IMR-90 (cell line): ENCODE data around the gene LGALS4. TPM values are rescaled to one million over a fixed set of nuclear protein-coding genes. Genes with fewer than 3 reads are reported as not detected.

Source experiments
- BHLHE40 ChIP-seq: fragments of 150-350 bp; IDR thresholded peaks from 2 replicates; pipeline ENCODE4 v1.6.1; 2016; ENCODE audit warnings: mild to moderate bottlenecking, low read depth, low read length
- CHD1 ChIP-seq: IDR thresholded peaks from 2 replicates; pipeline ENCODE4 v1.6.1; 2012; ENCODE audit warnings: low read depth, low read length, improper control_type of control experiment
- FOS ChIP-seq: fragments of 150-350 bp; IDR thresholded peaks from 2 replicates; pipeline ENCODE4 v1.6.1; 2016; ENCODE audit warnings: low read depth, low read length
- MAFK ChIP-seq: IDR thresholded peaks from 2 replicates; pipeline ENCODE4 v1.6.1; 2012; ENCODE audit warnings: low read depth, low read length, improper control_type of control experiment
- MAZ ChIP-seq: IDR thresholded peaks from 2 replicates; pipeline ENCODE4 v1.6.1; 2012; ENCODE audit warnings: low read depth, mild to moderate bottlenecking, low read length, improper control_type of control experiment, moderate library complexity, borderline replicate concordance
- POLR2A ChIP-seq: IDR thresholded peaks from 2 replicates; pipeline ENCODE4 v1.6.1; 2012; ENCODE audit warnings: mild to moderate bottlenecking, low read depth, low read length
- SMC3 ChIP-seq: fragments of 150-350 bp; IDR thresholded peaks from 2 replicates; pipeline ENCODE4 v1.6.1; 2016; ENCODE audit warnings: low read depth, mild to moderate bottlenecking, antibody characterized with exemption, low read length, moderate library complexity
- polyA plus RNA-seq, 3 experiments: library from polyadenylated mRNA; depleted of rRNA; stranded (reverse); fragments of >200 nt; gene quantifications; 2 replicates each; pipeline ENCODE4 v1.2.3, GENCODE V29; 2012; ENCODE audit warnings: low replicate concordance in 1 of 3
- total RNA-seq: library from RNA; depleted of rRNA; stranded (reverse); fragments of >200 nt; gene quantifications from 2 replicates; pipeline ENCODE4 v1.2.3, GENCODE V29; 2012

LGALS4 gene
- total and polyA plus RNA-seq, 2 of the 4 experiments (the other 2 are of a cell fraction), result 0.29 TPM; not detected in 1

DNA sequence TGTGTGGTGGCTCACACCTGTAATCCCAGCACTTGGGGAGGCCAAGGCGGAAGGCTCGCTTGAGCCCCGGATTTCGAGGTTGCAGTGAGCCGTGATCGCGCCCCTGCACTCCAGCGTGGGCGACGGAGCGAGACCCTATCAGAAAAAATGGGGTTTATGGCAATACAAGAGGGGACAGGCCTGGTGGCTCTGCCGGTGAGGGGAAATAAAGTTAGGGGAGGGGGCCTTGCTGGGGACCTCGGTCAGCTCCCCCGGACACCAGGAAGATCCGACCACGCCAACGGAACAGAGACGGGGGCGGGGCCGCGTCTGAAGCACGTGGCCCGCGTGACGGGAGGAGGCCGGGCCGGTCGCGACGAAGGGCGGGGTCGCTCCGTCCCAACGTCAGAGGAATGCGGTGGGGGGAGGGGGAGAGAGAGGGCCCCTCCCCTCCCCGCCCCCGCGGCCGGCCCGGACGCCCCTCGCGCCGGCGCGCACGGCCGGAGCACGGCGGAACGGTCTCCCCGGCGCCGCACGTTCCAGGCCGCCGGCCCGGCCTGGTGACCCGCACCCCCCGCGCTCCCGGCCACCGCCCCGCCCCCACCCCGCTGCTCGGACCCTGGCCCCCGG is 39.0 kb upstream of the LGALS4 start (continued):
- no peak for TF ChIP-seq SMC3
- no peak; the same call in 1 of the 2 replicates for TF ChIP-seq POLR2A
- no peak for TF ChIP-seq MAFK
- TF ChIP-seq CHD1, result 0 out of 2 replicates have a peak, but pooled peaks have one; percentile 21
- TF ChIP-seq FOS, result peak; percentile 10; the same call in 1 of the 2 replicates
- peak; percentile 79 for TF ChIP-seq BHLHE40
- peak; percentile 98 for TF ChIP-seq MAZ
